ENCODE measurements around the gene LMO2. TPM values are rescaled to one million over a fixed set of nuclear protein-coding genes. Genes with fewer than 3 reads are reported as not detected.

LMO2 gene
- total and polyA plus RNA-seq, 12 donors: 12.4 to 40.8 (median 30.8) TPM

DNA sequence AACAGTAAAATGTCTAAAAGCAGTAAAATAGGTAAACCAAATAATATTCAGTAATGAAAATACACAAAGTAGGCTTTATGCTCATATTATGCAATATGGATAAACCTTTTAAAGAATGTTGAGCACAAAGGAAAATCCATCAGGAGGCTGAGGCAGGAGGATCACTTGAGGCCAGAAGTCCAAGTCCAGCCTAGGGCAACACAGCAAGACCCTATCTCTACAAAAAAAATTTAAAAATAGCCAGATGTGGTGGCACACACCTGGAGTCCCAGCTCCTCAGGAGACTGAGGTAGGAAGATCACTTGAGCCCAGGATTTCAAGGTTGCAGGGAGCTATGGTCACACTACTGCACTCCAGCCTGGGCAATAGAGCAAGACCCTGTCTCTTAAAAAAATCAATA is 17.7 kb upstream of the LMO2 start:
- Histone ChIP-seq H3K36me3 (replicated peaks in 1 of 2) (no peaks in the 10 kb centered on the region), H3K4me1 (replicated peaks in 1 of 2) (no peaks in the 10 kb centered on the region), H3K4me3 (no peak overlapping the region), H3K9me3 (replicated peaks in 1 of 3) (no peaks in the 10 kb centered on the region), H3K27me3 (no peaks in the 10 kb centered on the region), H3K27ac (no peak overlapping the region)
- no peak for TF ChIP-seq POLR2A (IDR thresholded peaks at IDR 0.05)
- TF ChIP-seq, protein P1, sequence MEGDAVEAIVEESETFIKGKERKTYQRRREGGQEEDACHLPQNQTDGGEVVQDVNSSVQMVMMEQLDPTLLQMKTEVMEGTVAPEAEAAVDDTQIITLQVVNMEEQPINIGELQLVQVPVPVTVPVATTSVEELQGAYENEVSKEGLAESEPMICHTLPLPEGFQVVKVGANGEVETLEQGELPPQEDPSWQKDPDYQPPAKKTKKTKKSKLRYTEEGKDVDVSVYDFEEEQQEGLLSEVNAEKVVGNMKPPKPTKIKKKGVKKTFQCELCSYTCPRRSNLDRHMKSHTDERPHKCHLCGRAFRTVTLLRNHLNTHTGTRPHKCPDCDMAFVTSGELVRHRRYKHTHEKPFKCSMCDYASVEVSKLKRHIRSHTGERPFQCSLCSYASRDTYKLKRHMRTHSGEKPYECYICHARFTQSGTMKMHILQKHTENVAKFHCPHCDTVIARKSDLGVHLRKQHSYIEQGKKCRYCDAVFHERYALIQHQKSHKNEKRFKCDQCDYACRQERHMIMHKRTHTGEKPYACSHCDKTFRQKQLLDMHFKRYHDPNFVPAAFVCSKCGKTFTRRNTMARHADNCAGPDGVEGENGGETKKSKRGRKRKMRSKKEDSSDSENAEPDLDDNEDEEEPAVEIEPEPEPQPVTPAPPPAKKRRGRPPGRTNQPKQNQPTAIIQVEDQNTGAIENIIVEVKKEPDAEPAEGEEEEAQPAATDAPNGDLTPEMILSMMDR (IDR thresholded peaks at IDR 0.05): no peak
- intact Hi-C loops (cut with DNase I): no loop called here
- no peak for DNase-seq

DNA sequence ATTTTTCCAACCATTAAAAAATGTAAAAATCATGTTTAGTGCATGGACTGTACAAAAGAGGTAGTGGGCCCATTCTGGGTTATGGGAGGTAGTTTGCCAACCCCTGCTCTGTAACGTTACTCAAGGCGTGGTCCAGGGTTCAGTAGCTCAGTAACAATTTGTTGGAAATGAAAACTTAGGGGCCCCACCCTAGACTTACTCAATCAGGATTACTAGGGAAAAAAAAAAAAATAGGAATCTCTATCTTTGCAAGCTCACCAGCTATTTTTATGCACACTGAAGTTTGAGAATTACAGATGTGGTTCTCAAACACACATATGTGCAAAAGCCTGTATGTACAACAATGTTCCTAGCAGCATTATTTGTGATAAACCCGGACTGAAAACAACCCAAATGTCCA is 17.3 kb upstream of the LMO2 start:
- H3K27me3 ChIP-seq: no peaks in the 10 kb centered on the region
- no peak for DNase-seq
- H3K4me1 ChIP-seq (replicated peaks in 1 of 2): no peaks in the 10 kb centered on the region
- no peak overlapping the region for H3K4me3 ChIP-seq
- no peak overlapping the region for H3K27ac ChIP-seq
- intact Hi-C loops (cut with DNase I): no loop called here
- H3K36me3 ChIP-seq (replicated peaks in 1 of 2): no peaks in the 10 kb centered on the region
- TF ChIP-seq, protein P1 (IDR thresholded peaks at IDR 0.05): no peak
- no peak for TF ChIP-seq POLR2A (IDR thresholded peaks at IDR 0.05)
- whole genome bisulfite sequencing, 4 donors: 64 to 73% (median 67%) methylated on average over 3 of the region's 3 CpGs
- H3K9me3 ChIP-seq (replicated peaks in 1 of 3): no peaks in the 10 kb centered on the region

DNA sequence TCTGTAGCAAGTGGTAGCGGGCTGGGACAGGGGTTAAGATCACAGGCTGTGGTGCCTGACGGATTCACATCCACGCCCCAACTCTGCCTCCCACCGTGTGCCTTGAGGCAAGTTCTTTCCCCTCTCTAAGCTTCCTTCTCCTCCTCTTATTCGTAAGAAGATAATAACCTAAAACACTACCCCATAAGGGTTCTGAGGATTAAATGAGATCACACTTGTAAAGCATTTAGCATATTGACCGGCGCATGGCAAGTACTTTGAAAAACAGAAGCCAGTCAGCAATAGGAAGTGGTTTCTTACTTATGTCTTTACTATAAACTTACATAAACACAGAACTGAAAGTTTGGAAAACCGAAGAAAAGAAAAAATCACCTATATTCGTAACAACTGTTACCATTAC is 15.5 kb upstream of the LMO2 start:
- intact Hi-C loops (cut with DNase I): loop anchor here in 1 of 2 donors (2.0 kb wide), 1 partner anchor 51 kb away; no protein-coding TSS in a partner anchor
- Histone ChIP-seq H3K4me1 (replicated peaks in 1 of 2) (no peaks in the 10 kb centered on the region), H3K4me3 (no peak overlapping the region), H3K27ac (no peak overlapping the region), H3K9me3 (replicated peaks in 1 of 3) (no peaks in the 10 kb centered on the region), H3K27me3 (no peaks in the 10 kb centered on the region), H3K36me3 (replicated peaks in 1 of 2) (no peaks in the 10 kb centered on the region)
- TF ChIP-seq POLR2A (IDR thresholded peaks at IDR 0.05): no peak
- TF ChIP-seq, protein P1 (IDR thresholded peaks at IDR 0.05): no peak
- DNase-seq: no peak
- WGBS, 4 donors: 65 to 78% (median 72%) methylated on average over 9 of the region's 9 CpGs

DNA sequence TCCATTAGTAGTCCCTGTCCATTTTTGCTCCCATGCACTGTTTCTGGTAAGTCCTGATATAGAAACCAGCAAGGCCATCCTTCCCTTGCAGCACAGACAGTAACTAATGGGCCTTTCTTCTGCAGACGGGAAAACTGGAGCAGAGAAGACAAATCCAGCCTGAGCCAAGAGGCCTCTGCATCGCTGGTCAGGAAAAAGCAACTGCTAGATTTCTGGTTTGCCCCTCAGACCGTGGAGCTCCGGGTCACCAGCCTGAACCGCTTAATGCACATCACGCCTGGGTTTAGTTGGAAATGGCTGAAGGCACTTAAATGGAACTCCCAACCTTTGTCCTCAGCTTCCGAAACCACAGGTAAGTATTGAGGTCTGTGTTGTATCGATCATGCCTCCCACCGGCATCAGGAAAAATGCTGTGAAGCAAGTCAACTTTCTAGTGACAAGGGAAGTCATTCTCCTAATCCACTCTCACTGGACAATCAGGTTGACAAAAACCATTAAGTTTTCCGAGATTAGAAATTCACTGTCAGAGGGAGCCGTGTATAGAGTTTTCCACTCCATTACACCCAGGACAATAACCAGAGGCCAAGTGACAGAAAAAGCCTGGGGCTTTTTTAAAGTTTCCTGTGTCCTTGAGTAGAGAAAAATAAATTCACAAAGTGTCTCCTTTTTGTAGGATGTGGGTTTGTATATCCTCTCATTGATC is 14.8 kb upstream of the LMO2 start:
- Histone ChIP-seq H3K4me3 (no peak overlapping the region), H3K4me1 (replicated peaks in 1 of 2) (no peaks in the 10 kb centered on the region), H3K9me3 (replicated peaks in 1 of 3) (no peaks in the 10 kb centered on the region), H3K36me3 (replicated peaks in 1 of 2) (no peaks in the 10 kb centered on the region), H3K27me3 (no peaks in the 10 kb centered on the region), H3K27ac (no peak overlapping the region)
- TF ChIP-seq, protein P1 (IDR thresholded peaks at IDR 0.05): no peak
- TF ChIP-seq POLR2A (IDR thresholded peaks at IDR 0.05): no peak
- WGBS, 4 donors: 81 to 88% (median 86%) methylated on average over 11 of the region's 11 CpGs
- intact Hi-C loops (cut with DNase I): loop anchor here in 1 of 2 donors (2.0 kb wide), 1 partner anchor 50 kb away; no protein-coding TSS in a partner anchor
- no peak for DNase-seq
